GM12878 (cell line): ENCODE data around the gene EXOC3L1.

Source experiments
- CREB1 ChIP-seq: IDR thresholded peaks from 2 replicates; pipeline ENCODE4 v1.6.1; 2012; ENCODE audit warnings: low read depth, mild to moderate bottlenecking, inconsistent platforms
- TF ChIP-seq, protein P1 (sequence below), 3 experiments: IDR thresholded peaks in 2 of 3; conservative IDR thresholded peaks in 1 of 3; 2 replicates each; pipeline ENCODE4 v1.5.1; 2011; ENCODE audit warnings: low read depth in 3 of 3, low read length in 3 of 3, mild to moderate bottlenecking in 3 of 3, control low read depth in 2 of 3, moderate library complexity in 2 of 3, inconsistent platforms in 1 of 3, mixed read lengths in 1 of 3; ENCODE audit not compliant: control insufficient read depth in 2 of 3, insufficient read depth in 1 of 3; ENCODE audit errors: extremely low read depth in 1 of 3

DNA sequence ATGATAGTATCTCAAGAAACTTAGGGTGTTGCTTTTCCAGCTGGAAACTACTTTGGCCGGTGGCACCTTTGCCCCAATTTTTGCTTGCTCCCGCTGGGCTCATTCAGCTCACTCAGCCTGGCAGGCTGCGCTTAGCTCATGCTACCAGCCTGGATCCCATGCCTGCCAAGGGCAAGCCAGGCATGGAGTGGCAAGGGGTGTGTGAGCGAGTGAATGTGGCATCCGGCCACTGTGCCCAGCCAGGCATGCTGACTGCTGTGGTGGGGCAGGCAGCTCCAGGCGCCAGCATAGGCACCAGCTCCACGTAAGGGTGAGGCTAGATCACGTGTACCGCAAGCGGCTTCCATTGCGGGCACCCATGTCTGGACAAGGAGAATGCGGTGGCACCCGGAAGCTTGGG, 48.5 kb downstream of the EXOC3L1 start:
- TF ChIP-seq, protein P1, sequence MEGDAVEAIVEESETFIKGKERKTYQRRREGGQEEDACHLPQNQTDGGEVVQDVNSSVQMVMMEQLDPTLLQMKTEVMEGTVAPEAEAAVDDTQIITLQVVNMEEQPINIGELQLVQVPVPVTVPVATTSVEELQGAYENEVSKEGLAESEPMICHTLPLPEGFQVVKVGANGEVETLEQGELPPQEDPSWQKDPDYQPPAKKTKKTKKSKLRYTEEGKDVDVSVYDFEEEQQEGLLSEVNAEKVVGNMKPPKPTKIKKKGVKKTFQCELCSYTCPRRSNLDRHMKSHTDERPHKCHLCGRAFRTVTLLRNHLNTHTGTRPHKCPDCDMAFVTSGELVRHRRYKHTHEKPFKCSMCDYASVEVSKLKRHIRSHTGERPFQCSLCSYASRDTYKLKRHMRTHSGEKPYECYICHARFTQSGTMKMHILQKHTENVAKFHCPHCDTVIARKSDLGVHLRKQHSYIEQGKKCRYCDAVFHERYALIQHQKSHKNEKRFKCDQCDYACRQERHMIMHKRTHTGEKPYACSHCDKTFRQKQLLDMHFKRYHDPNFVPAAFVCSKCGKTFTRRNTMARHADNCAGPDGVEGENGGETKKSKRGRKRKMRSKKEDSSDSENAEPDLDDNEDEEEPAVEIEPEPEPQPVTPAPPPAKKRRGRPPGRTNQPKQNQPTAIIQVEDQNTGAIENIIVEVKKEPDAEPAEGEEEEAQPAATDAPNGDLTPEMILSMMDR (IDR thresholded peaks at IDR 0.05 in 2 of 3, conservative IDR thresholded peaks at IDR 0.05 in 1 of 3; ENCODE audit: control insufficient read depth in 2 of 3, extremely low read depth in 1 of 3, insufficient read depth in 1 of 3, low read depth in 3 of 3, low read length in 3 of 3), result no peak
- no peak for TF ChIP-seq CREB1
